BJ (cell line): ENCODE results near the gene TAF1C. TPM values are rescaled to one million over a fixed set of nuclear protein-coding genes. Genes with fewer than 3 reads are reported as not detected.

ENCODE experiments used
- CTCF ChIA-PET: fragments of 350-600 bp; formaldehyde crosslinking; extraction: SDS; loops from one replicate; lab custom pipeline; 2021; ENCODE audit warnings: antibody characterized with exemption, inconsistent platforms; lab: Yijun Ruan, JAX
- POLR2A ChIA-PET: fragments of 300-600 bp; sonication (Branson Sonifier 250); formaldehyde crosslinking; extraction: SDS; loops from one replicate; lab custom pipeline; 2021; ENCODE audit warnings: antibody characterized with exemption; lab: Charles Lee
- DNase-seq: peaks from one replicate; pipeline ENCODE4 v3.0.0-alpha.2; 2011; ENCODE audit warnings: low read depth
- H3K27me3 ChIP-seq: 2 replicates; pipeline ENCODE4 v1.6.0; 2011; ENCODE audit warnings: low read length; ENCODE audit not compliant: control insufficient read depth, insufficient read depth
- H3K36me3 ChIP-seq: 2 replicates; pipeline ENCODE4 v1.5.1; 2011; ENCODE audit warnings: low read length; ENCODE audit not compliant: control insufficient read depth, insufficient read depth
- H3K4me3 ChIP-seq: 2 replicates; pipeline ENCODE4 v1.5.1; 2011; ENCODE audit warnings: low read depth, mild to moderate bottlenecking, control low read depth, low read length
- polyA minus RNA-seq: library from RNA; depleted of rRNA, polyadenylated mRNA; stranded (reverse); fragments of >200 nt; gene quantifications from 2 replicates; pipeline ENCODE4 v1.2.3, GENCODE V29; 2011; rRNA and poly(A)+ RNA removed
- polyA plus RNA-seq: library from polyadenylated mRNA; depleted of rRNA; stranded (reverse); fragments of >200 nt; gene quantifications from 2 replicates; pipeline ENCODE4 v1.2.3, GENCODE V29; 2011; rRNA removed
- TF ChIP-seq, protein P1 (sequence below): IDR thresholded peaks from 2 replicates; pipeline ENCODE4 v1.5.1; 2011; ENCODE audit warnings: low read depth, mild to moderate bottlenecking, control low read depth, inconsistent platforms, low read length, moderate library complexity; ENCODE audit not compliant: insufficient read depth

Gene TAF1C, protein sequence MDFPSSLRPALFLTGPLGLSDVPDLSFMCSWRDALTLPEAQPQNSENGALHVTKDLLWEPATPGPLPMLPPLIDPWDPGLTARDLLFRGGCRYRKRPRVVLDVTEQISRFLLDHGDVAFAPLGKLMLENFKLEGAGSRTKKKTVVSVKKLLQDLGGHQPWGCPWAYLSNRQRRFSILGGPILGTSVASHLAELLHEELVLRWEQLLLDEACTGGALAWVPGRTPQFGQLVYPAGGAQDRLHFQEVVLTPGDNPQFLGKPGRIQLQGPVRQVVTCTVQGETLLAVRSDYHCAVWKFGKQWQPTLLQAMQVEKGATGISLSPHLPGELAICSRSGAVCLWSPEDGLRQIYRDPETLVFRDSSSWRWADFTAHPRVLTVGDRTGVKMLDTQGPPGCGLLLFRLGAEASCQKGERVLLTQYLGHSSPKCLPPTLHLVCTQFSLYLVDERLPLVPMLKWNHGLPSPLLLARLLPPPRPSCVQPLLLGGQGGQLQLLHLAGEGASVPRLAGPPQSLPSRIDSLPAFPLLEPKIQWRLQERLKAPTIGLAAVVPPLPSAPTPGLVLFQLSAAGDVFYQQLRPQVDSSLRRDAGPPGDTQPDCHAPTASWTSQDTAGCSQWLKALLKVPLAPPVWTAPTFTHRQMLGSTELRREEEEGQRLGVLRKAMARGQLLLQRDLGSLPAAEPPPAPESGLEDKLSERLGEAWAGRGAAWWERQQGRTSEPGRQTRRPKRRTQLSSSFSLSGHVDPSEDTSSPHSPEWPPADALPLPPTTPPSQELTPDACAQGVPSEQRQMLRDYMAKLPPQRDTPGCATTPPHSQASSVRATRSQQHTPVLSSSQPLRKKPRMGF
- 12.8 and 23.4 TPM in 2 replicates for polyA plus RNA-seq
- polyA minus RNA-seq, result 11.3 and 15.0 TPM in 2 replicates

DNA sequence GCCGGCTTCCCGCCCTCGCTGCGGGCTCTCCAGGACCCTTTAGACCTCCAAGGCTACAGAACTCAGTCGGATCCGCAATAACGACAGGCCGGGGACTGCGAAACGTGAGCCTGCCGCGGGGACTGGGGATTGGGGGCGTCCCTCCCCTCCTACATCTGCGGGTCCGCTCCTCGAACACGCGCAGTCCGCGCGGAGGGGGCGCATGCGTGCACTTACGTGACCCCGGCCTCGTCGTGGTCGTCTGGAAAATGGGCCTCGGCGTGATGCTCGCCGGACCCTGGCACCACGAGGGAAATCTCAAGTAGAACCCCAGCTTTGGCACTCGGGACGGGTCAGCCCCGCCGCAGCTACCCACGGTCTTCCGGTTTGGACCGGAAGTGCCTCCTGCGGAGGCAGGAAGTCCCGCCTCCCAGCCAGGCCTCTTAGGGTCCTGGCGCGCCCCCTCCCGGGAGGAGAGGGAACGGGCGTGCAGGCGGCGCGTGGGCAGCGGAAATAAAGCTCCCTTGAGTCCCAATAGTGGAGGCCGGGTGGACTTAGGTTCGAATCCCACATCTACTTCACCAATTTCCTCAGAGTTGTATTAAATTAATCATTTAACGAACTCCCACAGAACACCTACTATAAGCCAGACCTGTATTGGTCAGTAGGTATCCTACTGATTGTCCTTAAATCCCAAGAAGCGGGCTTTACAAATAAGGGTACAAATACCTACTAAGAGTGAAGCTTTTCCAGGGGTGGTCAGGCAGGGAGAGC is at the start of gene TAF1C:
TSS of gene TAF1C (minus strand) at position 373 of the 753 bp plus-strand sequence. CDS start 2,069 bp downstream, outside the sequence.
- no peaks in the 10 kb centered on the region for H3K27me3 ChIP-seq
- peak within 1 kb of the TSS; percentile 99 for H3K4me3 ChIP-seq
- TF ChIP-seq, protein P1, sequence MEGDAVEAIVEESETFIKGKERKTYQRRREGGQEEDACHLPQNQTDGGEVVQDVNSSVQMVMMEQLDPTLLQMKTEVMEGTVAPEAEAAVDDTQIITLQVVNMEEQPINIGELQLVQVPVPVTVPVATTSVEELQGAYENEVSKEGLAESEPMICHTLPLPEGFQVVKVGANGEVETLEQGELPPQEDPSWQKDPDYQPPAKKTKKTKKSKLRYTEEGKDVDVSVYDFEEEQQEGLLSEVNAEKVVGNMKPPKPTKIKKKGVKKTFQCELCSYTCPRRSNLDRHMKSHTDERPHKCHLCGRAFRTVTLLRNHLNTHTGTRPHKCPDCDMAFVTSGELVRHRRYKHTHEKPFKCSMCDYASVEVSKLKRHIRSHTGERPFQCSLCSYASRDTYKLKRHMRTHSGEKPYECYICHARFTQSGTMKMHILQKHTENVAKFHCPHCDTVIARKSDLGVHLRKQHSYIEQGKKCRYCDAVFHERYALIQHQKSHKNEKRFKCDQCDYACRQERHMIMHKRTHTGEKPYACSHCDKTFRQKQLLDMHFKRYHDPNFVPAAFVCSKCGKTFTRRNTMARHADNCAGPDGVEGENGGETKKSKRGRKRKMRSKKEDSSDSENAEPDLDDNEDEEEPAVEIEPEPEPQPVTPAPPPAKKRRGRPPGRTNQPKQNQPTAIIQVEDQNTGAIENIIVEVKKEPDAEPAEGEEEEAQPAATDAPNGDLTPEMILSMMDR, result peak; percentile 97
- DNase-seq, result peak; percentile 64
- H3K36me3 ChIP-seq, result peaks cover 18% of the 10 kb centered on the region
- ChIA-PET CTCF (interaction anchor here (0.6 to 4.0 kb wide), 39 partner anchors 9 to 297 kb away, joined by 3 to 60 read pairs (median 5); partner anchors contain the start of genes KCNG4 and MBTPS1), POLR2A (interaction anchor here (0.6 kb wide), 1 partner anchor 45 kb away, joined by 4 read pairs; no protein-coding TSS in a partner anchor)

- peaks cover 14% of the 10 kb centered on the region for H3K27me3 ChIP-seq
- CTCF ChIA-PET, result interaction anchor here (1.8 kb wide), 1 partner anchor 43 kb away, joined by 10 read pairs; no protein-coding TSS in a partner anchor
- H3K4me3 ChIP-seq, result no peak overlapping the region
- TF ChIP-seq, protein P1, result no peak
- no peak for DNase-seq
- no peaks in the 10 kb centered on the region for H3K36me3 ChIP-seq
- POLR2A ChIA-PET, result no interaction called here
Measured at GRCh38 chr16:84234321-84235241, 47.7 kb upstream of the TAF1C start.

DNA sequence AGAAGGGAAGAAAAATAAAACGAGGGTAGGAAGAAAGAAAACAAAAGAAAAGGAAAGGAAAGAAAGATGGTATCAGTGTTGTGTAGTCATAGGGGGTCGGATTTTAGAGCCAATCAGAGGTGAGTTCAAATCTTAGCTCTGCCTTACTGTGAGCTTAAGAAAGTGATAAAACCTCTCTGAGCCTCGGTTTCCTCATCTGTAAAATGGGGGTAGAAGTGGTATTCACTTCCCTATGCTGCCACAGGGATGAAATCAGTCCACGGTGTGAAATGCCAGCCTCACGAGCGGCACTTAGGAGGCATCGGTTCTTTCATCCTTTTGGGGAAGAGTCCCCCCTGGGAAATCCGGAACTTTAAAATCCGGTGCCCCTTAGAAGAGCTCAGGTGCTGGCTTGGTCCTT is 46.9 kb upstream of the TAF1C start:
- ChIA-PET CTCF (interaction anchor here (0.7 to 1.8 kb wide), 2 partner anchors 23 to 43 kb away, joined by 3 to 10 read pairs; no protein-coding TSS in a partner anchor), POLR2A (no interaction called here)
- no peak for DNase-seq
- TF ChIP-seq, protein P1, result no peak
- Histone ChIP-seq H3K27me3 (peaks cover 9% of the 10 kb centered on the region; the same call in 1 of the 2 replicates), H3K4me3 (no peak overlapping the region), H3K36me3 (no peaks in the 10 kb centered on the region)

DNA sequence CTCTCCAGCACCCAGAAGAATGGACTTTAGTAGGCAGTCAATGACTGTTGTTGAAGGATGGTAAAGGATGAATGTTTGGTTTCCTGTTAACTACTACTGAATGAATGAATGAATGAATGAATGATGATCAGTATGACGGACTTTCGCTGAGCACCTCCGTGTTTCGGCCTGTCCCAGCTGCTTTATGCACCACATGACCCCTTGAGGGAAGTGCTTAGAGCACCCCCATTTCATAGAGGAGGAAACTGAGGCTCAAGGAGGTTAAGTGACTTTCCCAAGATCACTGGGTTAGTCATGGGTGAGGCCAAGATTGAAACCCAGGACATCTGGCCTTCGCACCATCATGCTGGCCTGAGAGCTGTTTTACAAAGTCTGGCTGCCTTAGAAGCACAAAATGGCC is 46.1 kb upstream of the TAF1C start:
- Histone ChIP-seq H3K4me3 (no peak overlapping the region), H3K36me3 (no peaks in the 10 kb centered on the region), H3K27me3 (peaks cover 6% of the 10 kb centered on the region; the same call in 1 of the 2 replicates)
- TF ChIP-seq, protein P1, result no peak
- POLR2A ChIA-PET, result no interaction called here
- DNase-seq, result no peak
- CTCF ChIA-PET, result interaction anchor here (0.7 to 1.8 kb wide), 2 partner anchors 24 to 44 kb away, joined by 3 to 10 read pairs; no protein-coding TSS in a partner anchor
